ENCODE results near the gene ADH6.
"Not testable (repeated sequence)": the region's sequence is repeated elsewhere in the genome, so short reads cannot be mapped to it uniquely, and the experiment has no call there.

Gene ADH6

GRCh38 chr4:99219072-99219471, at the start of gene ADH6:
Gene ADH6 (minus strand): TSS chr4:99219246. CDS start chr4:99219152, 94 bp downstream.
- H3K27me3 ChIP-seq (ENCODE audit: control insufficient read depth in 1 of 2, insufficient read depth in 2 of 2, low read length in 2 of 2): no peaks in the 10 kb centered on the region
- no peak within 1 kb of the TSS for H3K4me3 ChIP-seq (ENCODE audit: low read length in 2 of 2)
- no peaks in the 10 kb centered on the region for H3K9me3 ChIP-seq (ENCODE audit: control insufficient read depth in 2 of 2, low read length in 2 of 2)
- H3K36me3 ChIP-seq (ENCODE audit: control insufficient read depth in 2 of 2, insufficient read depth in 2 of 2, low read length in 2 of 2): no peaks in the 10 kb centered on the region
- no peak within 1 kb of the TSS for H3K27ac ChIP-seq (ENCODE audit: low read length)
- H3K9ac ChIP-seq (ENCODE audit: low read length in 2 of 2): no peak within 1 kb of the TSS
- no peaks in the 10 kb centered on the region for H3K4me1 ChIP-seq (ENCODE audit: control insufficient read depth, insufficient read depth, low read length)

GRCh38 chr4:99264927-99265326, 45.9 kb upstream of the ADH6 start:
- no peak overlapping the region for H3K9ac ChIP-seq (ENCODE audit: low read length in 2 of 2)

GRCh38 chr4:99252746-99253145, 33.7 kb upstream of the ADH6 start:
- H3K4me1 ChIP-seq (ENCODE audit: control insufficient read depth, insufficient read depth, low read length): no peaks in the 10 kb centered on the region
- no peak overlapping the region for H3K27ac ChIP-seq (ENCODE audit: low read length)
- H3K4me3 ChIP-seq (ENCODE audit: low read length in 2 of 2): no peak overlapping the region
- H3K9ac ChIP-seq (ENCODE audit: low read length in 2 of 2): no peak overlapping the region
- no peaks in the 10 kb centered on the region for H3K36me3 ChIP-seq (ENCODE audit: control insufficient read depth in 2 of 2, insufficient read depth in 2 of 2, low read length in 2 of 2)
- no peaks in the 10 kb centered on the region for H3K9me3 ChIP-seq (ENCODE audit: control insufficient read depth in 2 of 2, low read length in 2 of 2)
- no peaks in the 10 kb centered on the region for H3K27me3 ChIP-seq (ENCODE audit: control insufficient read depth in 1 of 2, insufficient read depth in 2 of 2, low read length in 2 of 2)

More at GRCh38 chr4:99264927-99265326, 45.9 kb upstream of the ADH6 start:
- Histone ChIP-seq H3K4me3 (ENCODE audit: low read length in 2 of 2) (no peak overlapping the region), H3K36me3 (ENCODE audit: control insufficient read depth in 2 of 2, insufficient read depth in 2 of 2, low read length in 2 of 2) (no peaks in the 10 kb centered on the region), H3K9me3 (ENCODE audit: control insufficient read depth in 2 of 2, low read length in 2 of 2) (no peaks in the 10 kb centered on the region), H3K27ac (ENCODE audit: low read length) (no peak overlapping the region), H3K4me1 (ENCODE audit: control insufficient read depth, insufficient read depth, low read length) (no peaks in the 10 kb centered on the region), H3K27me3 (ENCODE audit: control insufficient read depth in 1 of 2, insufficient read depth in 2 of 2, low read length in 2 of 2) (no peaks in the 10 kb centered on the region)

- H3K36me3 ChIP-seq (ENCODE audit: control insufficient read depth in 2 of 2, insufficient read depth in 2 of 2, low read length in 2 of 2): no peaks in the 10 kb centered on the region
- no peak overlapping the region for H3K27ac ChIP-seq (ENCODE audit: low read length)
- no peaks in the 10 kb centered on the region for H3K9me3 ChIP-seq (ENCODE audit: control insufficient read depth in 2 of 2, low read length in 2 of 2)
- H3K4me1 ChIP-seq (ENCODE audit: control insufficient read depth, insufficient read depth, low read length): no peaks in the 10 kb centered on the region
- no peak overlapping the region for H3K4me3 ChIP-seq (ENCODE audit: low read length in 2 of 2)
- H3K9ac ChIP-seq (ENCODE audit: low read length in 2 of 2): no peak overlapping the region
- H3K27me3 ChIP-seq (ENCODE audit: control insufficient read depth in 1 of 2, insufficient read depth in 2 of 2, low read length in 2 of 2): no peaks in the 10 kb centered on the region
These were observed 29.7 kb upstream of the ADH6 start for GRCh38 chr4:99248714-99249113.

- no peaks in the 10 kb centered on the region for H3K27me3 ChIP-seq (ENCODE audit: control insufficient read depth in 1 of 2, insufficient read depth in 2 of 2, low read length in 2 of 2)
- H3K4me1 ChIP-seq (ENCODE audit: control insufficient read depth, insufficient read depth, low read length): no peaks in the 10 kb centered on the region
- no peaks in the 10 kb centered on the region for H3K9me3 ChIP-seq (ENCODE audit: control insufficient read depth in 2 of 2, low read length in 2 of 2)
- no peak overlapping the region for H3K4me3 ChIP-seq (ENCODE audit: low read length in 2 of 2)
- H3K9ac ChIP-seq (ENCODE audit: low read length in 2 of 2): no peak overlapping the region
- no peak overlapping the region for H3K27ac ChIP-seq (ENCODE audit: low read length)
- H3K36me3 ChIP-seq (ENCODE audit: control insufficient read depth in 2 of 2, insufficient read depth in 2 of 2, low read length in 2 of 2): no peaks in the 10 kb centered on the region
These were observed 16.9 kb upstream of the ADH6 start for GRCh38 chr4:99235955-99236354.

- Histone ChIP-seq H3K4me3 (ENCODE audit: low read length in 2 of 2) (no peak overlapping the region), H3K27me3 (ENCODE audit: control insufficient read depth in 1 of 2, insufficient read depth in 2 of 2, low read length in 2 of 2) (no peaks in the 10 kb centered on the region), H3K9ac (ENCODE audit: low read length in 2 of 2) (no peak overlapping the region), H3K36me3 (ENCODE audit: control insufficient read depth in 2 of 2, insufficient read depth in 2 of 2, low read length in 2 of 2) (no peaks in the 10 kb centered on the region), H3K9me3 (ENCODE audit: control insufficient read depth in 2 of 2, low read length in 2 of 2) (no peaks in the 10 kb centered on the region), H3K27ac (ENCODE audit: low read length) (no peak overlapping the region), H3K4me1 (ENCODE audit: control insufficient read depth, insufficient read depth, low read length) (no peaks in the 10 kb centered on the region)
These were observed 15.4 kb upstream of the ADH6 start for GRCh38 chr4:99234331-99235010.

- not testable (repeated sequence) for H3K9me3 ChIP-seq (ENCODE audit: control insufficient read depth in 2 of 2, low read length in 2 of 2); H3K9ac ChIP-seq (ENCODE audit: low read length in 2 of 2); H3K27me3 ChIP-seq (ENCODE audit: control insufficient read depth in 1 of 2, insufficient read depth in 2 of 2, low read length in 2 of 2); H3K4me1 ChIP-seq (ENCODE audit: control insufficient read depth, insufficient read depth, low read length); H3K36me3 ChIP-seq (ENCODE audit: control insufficient read depth in 2 of 2, insufficient read depth in 2 of 2, low read length in 2 of 2); H3K4me3 ChIP-seq (ENCODE audit: low read length in 2 of 2); H3K27ac ChIP-seq (ENCODE audit: low read length)
These were observed 14.4 kb upstream of the ADH6 start for GRCh38 chr4:99233397-99233796.

GRCh38 chr4:99228706-99229105, 9.7 kb upstream of the ADH6 start:
- not testable (repeated sequence) for H3K4me3 ChIP-seq (ENCODE audit: low read length in 2 of 2); H3K27ac ChIP-seq (ENCODE audit: low read length); H3K27me3 ChIP-seq (ENCODE audit: control insufficient read depth in 1 of 2, insufficient read depth in 2 of 2, low read length in 2 of 2)

GRCh38 chr4:99227646-99228045, 8.6 kb upstream of the ADH6 start:
- H3K9me3 ChIP-seq (ENCODE audit: control insufficient read depth in 2 of 2, low read length in 2 of 2); H3K27me3 ChIP-seq (ENCODE audit: control insufficient read depth in 1 of 2, insufficient read depth in 2 of 2, low read length in 2 of 2); H3K9ac ChIP-seq (ENCODE audit: low read length in 2 of 2); H3K4me1 ChIP-seq (ENCODE audit: control insufficient read depth, insufficient read depth, low read length); H3K27ac ChIP-seq (ENCODE audit: low read length); H3K4me3 ChIP-seq (ENCODE audit: low read length in 2 of 2); H3K36me3 ChIP-seq (ENCODE audit: control insufficient read depth in 2 of 2, insufficient read depth in 2 of 2, low read length in 2 of 2): not testable (repeated sequence)

More at GRCh38 chr4:99228706-99229105, 9.7 kb upstream of the ADH6 start:
- H3K4me1 ChIP-seq (ENCODE audit: control insufficient read depth, insufficient read depth, low read length); H3K9ac ChIP-seq (ENCODE audit: low read length in 2 of 2); H3K36me3 ChIP-seq (ENCODE audit: control insufficient read depth in 2 of 2, insufficient read depth in 2 of 2, low read length in 2 of 2); H3K9me3 ChIP-seq (ENCODE audit: control insufficient read depth in 2 of 2, low read length in 2 of 2): not testable (repeated sequence)

GRCh38 chr4:99221980-99222379, 2.9 kb upstream of the ADH6 start:
- no peaks in the 10 kb centered on the region for H3K36me3 ChIP-seq (ENCODE audit: control insufficient read depth in 2 of 2, insufficient read depth in 2 of 2, low read length in 2 of 2)
- H3K9ac ChIP-seq (ENCODE audit: low read length in 2 of 2): no peak overlapping the region
- H3K27ac ChIP-seq (ENCODE audit: low read length): no peak overlapping the region
- no peaks in the 10 kb centered on the region for H3K9me3 ChIP-seq (ENCODE audit: control insufficient read depth in 2 of 2, low read length in 2 of 2)
- H3K4me3 ChIP-seq (ENCODE audit: low read length in 2 of 2): no peak overlapping the region
- no peaks in the 10 kb centered on the region for H3K4me1 ChIP-seq (ENCODE audit: control insufficient read depth, insufficient read depth, low read length)
- no peaks in the 10 kb centered on the region for H3K27me3 ChIP-seq (ENCODE audit: control insufficient read depth in 1 of 2, insufficient read depth in 2 of 2, low read length in 2 of 2)

GRCh38 chr4:99219479-99219878, 433 bp upstream of the ADH6 start:
- H3K4me3 ChIP-seq (ENCODE audit: low read length in 2 of 2): no peak overlapping the region
- no peaks in the 10 kb centered on the region for H3K4me1 ChIP-seq (ENCODE audit: control insufficient read depth, insufficient read depth, low read length)
- no peaks in the 10 kb centered on the region for H3K36me3 ChIP-seq (ENCODE audit: control insufficient read depth in 2 of 2, insufficient read depth in 2 of 2, low read length in 2 of 2)
- H3K27me3 ChIP-seq (ENCODE audit: control insufficient read depth in 1 of 2, insufficient read depth in 2 of 2, low read length in 2 of 2): no peaks in the 10 kb centered on the region
- no peaks in the 10 kb centered on the region for H3K9me3 ChIP-seq (ENCODE audit: control insufficient read depth in 2 of 2, low read length in 2 of 2)
- H3K27ac ChIP-seq (ENCODE audit: low read length): no peak overlapping the region
- H3K9ac ChIP-seq (ENCODE audit: low read length in 2 of 2): no peak overlapping the region

Data from stomach smooth muscle (tissue), 2 donors.